KMS-11 (cell line): ENCODE results near the gene IRF2BP2.

Experiments used
- H2AFZ ChIP-seq: fragments of 200-600 bp; sonication (generic); 2 replicates; pipeline ENCODE4 v1.6.1; 2016; ENCODE audit warnings: antibody characterized with exemption, mixed run types, low read depth
- H3K27ac ChIP-seq: fragments of 200-600 bp; sonication (generic); 2 replicates; pipeline ENCODE4 v1.6.1; 2016; ENCODE audit warnings: mild to moderate bottlenecking, mixed run types
- H3K27me3 ChIP-seq: fragments of 200-600 bp; sonication (generic); 2 replicates; pipeline ENCODE4 v1.6.1; 2017; ENCODE audit warnings: mild to moderate bottlenecking, low read depth, mixed run types, moderate library complexity; ENCODE audit not compliant: insufficient read depth
- H3K36me3 ChIP-seq: fragments of 200-600 bp; sonication (generic); 2 replicates; pipeline ENCODE4 v1.6.1; 2017; ENCODE audit warnings: mild to moderate bottlenecking, mixed run types; ENCODE audit not compliant: insufficient read depth
- H3K4me1 ChIP-seq: fragments of 200-600 bp; sonication (generic); 2 replicates; pipeline ENCODE4 v1.6.1; 2016; ENCODE audit warnings: mild to moderate bottlenecking, low read depth, mixed run types; ENCODE audit not compliant: poor library complexity, severe bottlenecking
- H3K4me2 ChIP-seq: fragments of 200-600 bp; sonication (generic); 2 replicates; pipeline ENCODE4 v1.7.0; 2016; ENCODE audit warnings: mild to moderate bottlenecking, mixed run types
- H3K4me3 ChIP-seq: fragments of 200-600 bp; sonication (generic); IDR thresholded peaks from 2 replicates; pipeline ENCODE4 v1.6.1; 2017; ENCODE audit warnings: low read depth, low read length, mixed read lengths; ENCODE audit not compliant: insufficient read depth
- H3K79me2 ChIP-seq: fragments of 200-600 bp; sonication (generic); 2 replicates; pipeline ENCODE4 v1.6.1; 2016; ENCODE audit warnings: low read depth, mixed run types; ENCODE audit not compliant: insufficient read depth
- H3K9ac ChIP-seq: fragments of 200-600 bp; sonication (generic); 2 replicates; pipeline ENCODE4 v1.6.1; 2016; ENCODE audit warnings: mild to moderate bottlenecking, mixed run types
- H4K20me1 ChIP-seq: fragments of 200-600 bp; sonication (generic); 2 replicates; pipeline ENCODE4 v1.6.1; 2016; ENCODE audit warnings: mild to moderate bottlenecking, mixed run types; ENCODE audit not compliant: insufficient read depth
- TF ChIP-seq, protein P1 (sequence below): fragments of 200-600 bp; sonication (generic); conservative IDR thresholded peaks from 2 replicates; pipeline ENCODE4 v1.6.1; 2017; ENCODE audit warnings: low read depth, mild to moderate bottlenecking, antibody characterized with exemption, low read length, moderate library complexity, mixed read lengths

IRF2BP2 gene

DNA sequence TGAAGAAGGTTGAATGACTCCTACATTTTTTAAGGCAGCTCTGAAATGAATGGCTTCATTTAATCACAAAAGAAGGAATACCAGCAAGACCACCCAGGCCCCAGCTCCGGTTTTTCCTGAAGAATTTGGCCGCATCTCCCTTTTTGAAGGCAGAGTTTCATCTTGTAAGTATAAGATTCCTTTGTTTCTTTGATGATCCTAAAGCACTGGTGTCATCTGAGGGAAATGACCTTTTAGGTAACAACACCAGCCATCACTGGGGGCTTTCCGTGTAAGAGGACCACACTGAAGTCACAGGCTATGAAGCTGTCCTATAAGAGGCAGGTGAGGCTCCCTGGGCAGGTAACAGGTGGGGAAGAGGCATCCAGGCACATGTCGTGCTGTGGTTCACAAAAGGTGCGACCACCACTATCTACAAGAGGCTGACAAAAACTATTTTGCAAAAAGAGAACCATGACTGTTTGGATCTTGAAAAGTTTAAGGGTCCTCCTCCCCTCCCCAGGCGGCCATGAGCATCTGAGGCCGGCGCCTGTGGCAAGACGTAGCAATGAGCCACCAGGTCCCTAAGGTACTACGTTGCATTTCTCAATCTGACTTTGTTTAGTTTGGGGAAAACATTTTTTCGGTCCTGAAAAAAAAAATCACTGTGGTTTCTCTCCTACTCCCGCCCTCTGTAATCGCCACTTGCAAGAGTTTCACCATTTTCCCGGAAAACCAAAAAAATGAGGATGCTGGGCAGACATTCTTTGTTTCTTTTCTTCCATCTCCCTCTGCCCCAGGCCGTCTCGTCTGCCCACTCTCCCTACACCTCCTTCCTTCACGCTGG is 46.3 kb upstream of the IRF2BP2 start:
- H3K27ac ChIP-seq = no peak overlapping the region
- no peaks in the 10 kb centered on the region for H4K20me1 ChIP-seq
- H3K36me3 ChIP-seq = no peaks in the 10 kb centered on the region
- H3K4me2 ChIP-seq = no peak overlapping the region
- peaks cover 5% of the 10 kb centered on the region for H3K4me1 ChIP-seq
- H3K27me3 ChIP-seq = no peaks in the 10 kb centered on the region
- H3K4me3 ChIP-seq = no peak overlapping the region
- TF ChIP-seq, protein P1, sequence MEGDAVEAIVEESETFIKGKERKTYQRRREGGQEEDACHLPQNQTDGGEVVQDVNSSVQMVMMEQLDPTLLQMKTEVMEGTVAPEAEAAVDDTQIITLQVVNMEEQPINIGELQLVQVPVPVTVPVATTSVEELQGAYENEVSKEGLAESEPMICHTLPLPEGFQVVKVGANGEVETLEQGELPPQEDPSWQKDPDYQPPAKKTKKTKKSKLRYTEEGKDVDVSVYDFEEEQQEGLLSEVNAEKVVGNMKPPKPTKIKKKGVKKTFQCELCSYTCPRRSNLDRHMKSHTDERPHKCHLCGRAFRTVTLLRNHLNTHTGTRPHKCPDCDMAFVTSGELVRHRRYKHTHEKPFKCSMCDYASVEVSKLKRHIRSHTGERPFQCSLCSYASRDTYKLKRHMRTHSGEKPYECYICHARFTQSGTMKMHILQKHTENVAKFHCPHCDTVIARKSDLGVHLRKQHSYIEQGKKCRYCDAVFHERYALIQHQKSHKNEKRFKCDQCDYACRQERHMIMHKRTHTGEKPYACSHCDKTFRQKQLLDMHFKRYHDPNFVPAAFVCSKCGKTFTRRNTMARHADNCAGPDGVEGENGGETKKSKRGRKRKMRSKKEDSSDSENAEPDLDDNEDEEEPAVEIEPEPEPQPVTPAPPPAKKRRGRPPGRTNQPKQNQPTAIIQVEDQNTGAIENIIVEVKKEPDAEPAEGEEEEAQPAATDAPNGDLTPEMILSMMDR = no peak
- no peak overlapping the region for H2AFZ ChIP-seq
- no peak overlapping the region for H3K9ac ChIP-seq
- no peaks in the 10 kb centered on the region for H3K79me2 ChIP-seq

DNA sequence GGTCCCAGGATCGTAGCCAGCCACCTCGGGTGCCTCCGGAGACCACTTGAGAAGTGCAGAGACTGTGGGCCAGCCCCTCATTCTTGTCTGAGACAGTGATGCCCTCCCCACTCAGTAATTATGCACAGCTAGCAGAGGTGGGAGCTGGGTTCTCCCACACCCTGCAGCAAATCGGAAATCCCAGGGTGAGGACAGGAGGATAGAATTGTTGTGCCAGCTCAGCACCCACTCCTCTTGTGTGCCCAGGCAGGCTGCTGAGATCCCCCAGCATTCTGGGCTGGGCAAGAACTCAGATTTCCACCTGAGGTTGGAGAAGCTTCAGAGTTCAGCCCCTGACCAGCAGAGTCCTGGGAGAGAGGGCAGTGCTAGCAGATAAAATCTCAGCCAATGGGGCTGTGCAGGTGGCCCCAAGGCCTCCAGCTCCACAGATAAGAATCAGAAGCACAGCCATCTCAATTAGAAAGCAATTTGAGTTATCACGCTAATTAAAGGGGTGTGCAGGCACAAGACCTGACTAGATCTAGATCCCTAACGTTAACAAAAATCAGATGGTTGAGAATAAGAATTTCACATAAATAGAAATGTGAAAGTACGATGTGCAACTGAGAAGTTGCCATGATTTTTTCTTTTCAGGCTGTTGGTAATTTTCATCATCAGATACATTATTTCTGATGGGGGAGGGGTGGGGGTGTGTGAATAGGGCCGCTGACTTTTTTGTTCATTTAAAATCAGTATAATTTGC is 45.5 kb upstream of the IRF2BP2 start:
- no peak overlapping the region for H3K27ac ChIP-seq
- TF ChIP-seq, protein P1 = no peak
- peaks cover 5% of the 10 kb centered on the region for H3K4me1 ChIP-seq
- no peaks in the 10 kb centered on the region for H3K36me3 ChIP-seq
- no peaks in the 10 kb centered on the region for H3K79me2 ChIP-seq
- no peak overlapping the region for H3K4me3 ChIP-seq
- no peaks in the 10 kb centered on the region for H3K27me3 ChIP-seq
- no peak overlapping the region for H3K9ac ChIP-seq
- no peaks in the 10 kb centered on the region for H4K20me1 ChIP-seq
- no peak overlapping the region for H2AFZ ChIP-seq
- H3K4me2 ChIP-seq = no peak overlapping the region

DNA sequence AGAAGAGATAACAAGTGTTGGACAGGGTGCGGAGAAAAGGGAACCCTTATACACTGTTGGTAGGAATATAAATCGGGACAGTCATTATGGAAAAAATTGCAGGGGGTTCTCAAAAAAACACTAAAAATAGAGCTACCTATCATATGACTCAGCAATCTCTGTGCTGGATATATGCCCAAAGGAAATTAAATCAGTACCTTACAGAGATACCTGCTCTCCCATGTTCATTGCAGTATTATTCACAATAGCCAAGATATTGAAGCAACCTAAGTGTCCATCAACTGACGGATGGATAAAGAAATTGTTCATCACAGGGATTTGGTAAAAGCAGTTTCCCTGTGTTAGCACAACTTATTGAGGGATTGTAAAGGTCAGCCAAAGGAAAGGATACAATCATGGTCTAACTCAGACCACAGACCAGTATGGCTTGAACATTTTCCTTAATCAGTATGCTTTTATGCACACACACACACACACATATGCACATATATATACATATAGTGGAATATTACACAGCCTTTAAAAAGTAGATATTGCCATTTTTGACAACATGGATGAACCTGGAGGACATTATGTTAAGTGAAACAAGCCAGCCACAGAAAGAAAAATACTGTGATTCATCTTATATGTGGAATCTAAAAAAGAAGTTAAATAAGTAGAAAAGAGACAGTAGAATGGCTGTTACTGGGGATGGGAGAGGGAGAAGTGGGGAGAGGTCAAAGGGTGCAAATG is 44.2 kb upstream of the IRF2BP2 start:
- Histone ChIP-seq H3K4me3 (no peak overlapping the region), H3K36me3 (no peaks in the 10 kb centered on the region), H3K79me2 (no peaks in the 10 kb centered on the region), H3K4me2 (no peak overlapping the region), H3K27me3 (no peaks in the 10 kb centered on the region), H3K4me1 (peaks cover 5% of the 10 kb centered on the region), H2AFZ (no peak overlapping the region), H4K20me1 (no peaks in the 10 kb centered on the region), H3K27ac (no peak overlapping the region), H3K9ac (no peak overlapping the region)
- TF ChIP-seq, protein P1 = no peak

DNA sequence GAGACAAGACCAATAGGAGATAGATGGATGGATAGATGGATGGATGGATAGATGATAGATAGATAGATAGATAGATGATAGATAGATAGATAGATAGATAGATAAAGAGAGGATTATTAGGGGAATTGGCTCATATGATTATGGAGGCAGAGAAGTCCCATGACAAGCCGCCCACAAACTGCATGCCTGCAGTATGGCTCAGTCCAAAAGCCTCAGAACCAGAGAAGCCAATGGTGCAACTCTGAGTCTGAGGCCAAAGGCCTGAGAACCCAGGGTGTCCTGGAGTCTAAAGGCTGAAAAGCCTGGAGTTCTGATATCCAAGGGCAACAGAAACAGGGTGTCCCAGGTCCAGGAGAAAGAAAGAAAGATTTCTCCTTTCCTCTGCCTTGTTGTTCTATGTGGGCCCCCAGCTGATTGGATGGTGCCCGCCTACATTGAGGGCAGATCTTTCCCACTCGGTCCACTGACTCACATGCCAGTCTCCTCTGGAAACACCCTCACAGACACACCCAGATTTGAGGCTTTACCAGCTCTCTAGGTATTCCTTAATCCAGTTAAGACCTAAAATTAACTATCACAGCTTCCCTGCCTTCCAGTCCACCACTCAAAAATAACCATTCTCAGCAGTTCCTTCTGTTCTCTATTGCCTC is 39.6 kb upstream of the IRF2BP2 start:
- TF ChIP-seq, protein P1 = no peak
- Histone ChIP-seq H3K27ac (no peak overlapping the region), H3K4me1 (no peaks in the 10 kb centered on the region), H3K27me3 (no peaks in the 10 kb centered on the region), H3K79me2 (no peaks in the 10 kb centered on the region), H2AFZ (no peak overlapping the region), H3K9ac (no peak overlapping the region), H4K20me1 (no peaks in the 10 kb centered on the region), H3K36me3 (no peaks in the 10 kb centered on the region), H3K4me3 (no peak overlapping the region), H3K4me2 (no peak overlapping the region)
